ENCODE measurements around the gene G3BP2.

- no peak for TF ChIP-seq POLR2AphosphoS5 (IDR thresholded peaks at IDR 0.05; ENCODE audit: low read depth, low read length)
- no peak for TF ChIP-seq SIN3A (IDR thresholded peaks at IDR 0.05; ENCODE audit: borderline replicate concordance, insufficient read depth, low read depth, low read length)
- TF ChIP-seq TCF7L2 (IDR thresholded peaks at IDR 0.05; ENCODE audit: low read depth, low read length), result no peak
Measured at GRCh38 chr4:75630937-75631329, 42.3 kb downstream of the G3BP2 start.

Measured in Panc1 (cell line).